Esophagus squamous epithelium (tissue), 4 donors: ENCODE data around the gene FOXO3.

Experiments used
- CTCF ChIP-seq, 6 experiments: fragments of 450-650 bp in 4 of 6; fragments of 200-600 bp in 2 of 6; sonication (generic) in 2 of 6; IDR thresholded peaks; one replicate each; pipeline ENCODE4 v1.5.1; 2016 to 2019; ENCODE audit warnings: antibody characterized with exemption in 6 of 6, mild to moderate bottlenecking in 4 of 6, moderate library complexity in 4 of 6
- POLR2A ChIP-seq, 4 donors: fragments of 450-650 bp; IDR thresholded peaks; one replicate each; pipeline ENCODE4 v1.6.1; 2017; ENCODE audit warnings: antibody characterized with exemption in 4 of 4, mild to moderate bottlenecking in 4 of 4, moderate library complexity in 3 of 4

GRCh38 chr6:108562503-108562993 is 1.8 kb downstream of the FOXO3 start:
- TF ChIP-seq CTCF (IDR thresholded peaks at IDR 0.05), result peak in 1 of 6 experiments; percentile 18
- peak in 2 of 4 donors; percentile 31 to 51 for TF ChIP-seq POLR2A (IDR thresholded peaks at IDR 0.05)
